A549 (cell line): ENCODE results near the gene FLVCR2. TPM values are rescaled to one million over a fixed set of nuclear protein-coding genes. Genes with fewer than 3 reads are reported as not detected.

ENCODE experiments used
- ATAC-seq, 2 experiments: fragments of 200-7000 bp in 1 of 2; fragments of >200 bp in 1 of 2; cut with Nextera tagmentation in 1 of 2; cut with Tn5 transposase in 1 of 2; 3 replicates each; pipeline versions ENCODE4 v1.8.0 to v1.9.1; 2018 to 2020; ENCODE audit warnings: mild to moderate bottlenecking in 1 of 2, moderate library complexity in 1 of 2
- CTCF ChIA-PET: fragments of 300-600 bp; sonication (Branson Sonifier 250); formaldehyde crosslinking; extraction: SDS; loops from one replicate; lab custom pipeline; 2021; ENCODE audit warnings: antibody characterized with exemption, inconsistent platforms; lab: Yijun Ruan, JAX
- POLR2A ChIA-PET: fragments of 350-600 bp; formaldehyde crosslinking; extraction: SDS; loops from one replicate; lab custom pipeline; 2021; ENCODE audit warnings: antibody characterized with exemption, inconsistent platforms; lab: Yijun Ruan, JAX
- DNase-seq, 2 experiments: peaks; one replicate each; pipeline versions ENCODE4 v3.0.0 to v3.0.0-alpha.2; 2011 to 2016; ENCODE audit warnings: low read depth in 1 of 2, low spot score in 1 of 2
- FAIRE-seq: peaks from 2 replicates; lab custom pipeline; 2011; peaks lifted over from hg19 to GRCh38; lab: Jason Lieb, UNC
- H3K27ac ChIP-seq, 2 experiments: fragments of >200 bp; sonication (Bioruptor Twin); formaldehyde crosslinking; 3 replicates each; pipeline ENCODE4 v1.5.1; 2016 to 2017
- H3K4me1 ChIP-seq: fragments of >200 bp; sonication (Bioruptor Twin); formaldehyde crosslinking; 3 replicates; pipeline ENCODE4 v1.6.1; 2016
- H3K4me2 ChIP-seq: fragments of >200 bp; sonication (Bioruptor Twin); formaldehyde crosslinking; 3 replicates; pipeline ENCODE4 v1.6.1; 2016
- H3K4me3 ChIP-seq: fragments of >200 bp; sonication (Bioruptor Twin); formaldehyde crosslinking; 3 replicates; pipeline ENCODE4 v1.5.1; 2016
- H3K9me3 ChIP-seq: fragments of >200 bp; sonication (Bioruptor Twin); formaldehyde crosslinking; 3 replicates; pipeline ENCODE4 v1.6.1; 2016
- BCL3 ChIP-seq: fragments of >200 bp; sonication (Bioruptor Twin); formaldehyde crosslinking; IDR thresholded peaks from 3 replicates; pipeline ENCODE4 v1.6.1; 2016
- CHD4 ChIP-seq: fragments of 200-600 bp; sonication (generic); IDR thresholded peaks from 2 replicates; pipeline ENCODE4 v1.6.1; 2016; ENCODE audit warnings: antibody characterized with exemption, mild to moderate bottlenecking, borderline replicate concordance
- E2F6 ChIP-seq: IDR thresholded peaks from 2 replicates; pipeline ENCODE4 v1.6.1; 2012; ENCODE audit warnings: low read depth, borderline replicate concordance
- EHMT2 ChIP-seq: fragments of 200-600 bp; sonication (generic); IDR thresholded peaks from 2 replicates; pipeline ENCODE4 v1.6.1; 2016; ENCODE audit warnings: antibody characterized with exemption, low read depth, mild to moderate bottlenecking, moderate library complexity
- ESRRA ChIP-seq: fragments of 150-350 bp; IDR thresholded peaks from 2 replicates; pipeline ENCODE4 v1.6.1; 2014; ENCODE audit warnings: mild to moderate bottlenecking, low read length, borderline replicate concordance
- FOSB ChIP-seq: fragments of 250-450 bp; sonication (Bioruptor Pico); IDR thresholded peaks from 2 replicates; pipeline ENCODE4 v1.5.0; 2020; ENCODE audit warnings: mild to moderate bottlenecking, moderate library complexity
- HES2 ChIP-seq: fragments of >200 bp; sonication (Bioruptor Twin); formaldehyde crosslinking; IDR thresholded peaks from 2 replicates; pipeline ENCODE4 v1.6.1; 2016
- HEYL ChIP-seq: fragments of 250-450 bp; sonication (Bioruptor Pico); IDR thresholded peaks from 2 replicates; pipeline ENCODE4 v1.8.0; 2021; ENCODE audit warnings: mild to moderate bottlenecking, moderate library complexity
- HOXB5 ChIP-seq: fragments of 250-450 bp; sonication (Bioruptor Pico); IDR thresholded peaks from 2 replicates; pipeline ENCODE4 v1.5.0; 2020; ENCODE audit warnings: mild to moderate bottlenecking, moderate library complexity
- JUN ChIP-seq, 2 experiments: fragments of >200 bp; sonication (Bioruptor Twin); formaldehyde crosslinking; IDR thresholded peaks; 2 replicates in 1 of 2; 3 replicates in 1 of 2; pipeline ENCODE4 v1.6.1; 2016 to 2017
- JUNB ChIP-seq: fragments of >200 bp; sonication (Bioruptor Twin); formaldehyde crosslinking; IDR thresholded peaks from 2 replicates; pipeline ENCODE4 v1.6.1; 2016
- KDM5A ChIP-seq: fragments of 200-600 bp; sonication (generic); IDR thresholded peaks from 2 replicates; pipeline ENCODE4 v1.6.1; 2016; ENCODE audit warnings: antibody characterized with exemption, mild to moderate bottlenecking
- MAFK ChIP-seq: fragments of 450-650 bp; IDR thresholded peaks from 2 replicates; pipeline ENCODE4 v1.6.1; 2014; ENCODE audit not compliant: partially characterized antibody
- NFE2L2 ChIP-seq: fragments of 150-350 bp; conservative IDR thresholded peaks from 2 replicates; pipeline ENCODE4 v1.6.1; 2014; ENCODE audit warnings: low read length
- PHF8 ChIP-seq: fragments of 200-600 bp; sonication (generic); IDR thresholded peaks from 2 replicates; pipeline ENCODE4 v1.6.1; 2016; ENCODE audit warnings: low read depth, mild to moderate bottlenecking, antibody characterized with exemption, moderate library complexity, borderline replicate concordance
- POLR2A ChIP-seq: IDR thresholded peaks from 2 replicates; pipeline ENCODE4 v1.6.1; 2012; ENCODE audit warnings: mild to moderate bottlenecking, low read length
- RNF2 ChIP-seq: fragments of 200-600 bp; sonication (generic); IDR thresholded peaks from 2 replicates; pipeline ENCODE4 v1.6.1; 2016; ENCODE audit warnings: low read depth, mild to moderate bottlenecking, antibody characterized with exemption, moderate library complexity, borderline replicate concordance
- SREBF2 ChIP-seq: fragments of 450-650 bp; IDR thresholded peaks from 2 replicates; pipeline ENCODE4 v1.6.1; 2014; ENCODE audit warnings: mild to moderate bottlenecking, moderate library complexity
- ZC3H11A ChIP-seq: fragments of 450-650 bp; IDR thresholded peaks from 2 replicates; pipeline ENCODE4 v1.6.1; 2014; ENCODE audit warnings: antibody characterized with exemption, mild to moderate bottlenecking
- ZFP36 ChIP-seq: fragments of 450-650 bp; IDR thresholded peaks from 2 replicates; pipeline ENCODE4 v1.6.1; 2014; ENCODE audit warnings: borderline replicate concordance; ENCODE audit not compliant: partially characterized antibody
- ZNF302 ChIP-seq: fragments of 250-450 bp; sonication (Bioruptor Pico); IDR thresholded peaks from 2 replicates; pipeline ENCODE4 v1.9.0; 2021; ENCODE audit warnings: inconsistent platforms, mild to moderate bottlenecking, moderate library complexity
- WGBS: methylation state at CpG from one replicate; pipeline ENCODE4 v1.1.6; 2017; ENCODE audit errors: missing lambda C conversion rate; 5-methylcytosine and 5-hydroxymethylcytosine counted together
- polyA plus RNA-seq, 4 experiments: library from polyadenylated mRNA; depleted of rRNA in 3 of 4; stranded (reverse); fragments of >200 nt; fragmentation: RNase III in 1 of 4; extraction: RNeasy Plus Mini Kit Qiagen cat#74134 plus additional on column Dnase treatment in 1 of 4; gene quantifications; 2 replicates in 3 of 4; 3 replicates in 1 of 4; pipeline ENCODE4 v1.2.3, GENCODE V29; 2011 to 2017

The FLVCR2 gene
- polyA plus RNA-seq, 2 of the 4 experiments (the other 2 are of a cell fraction): 3.8 to 3.9 TPM

DNA sequence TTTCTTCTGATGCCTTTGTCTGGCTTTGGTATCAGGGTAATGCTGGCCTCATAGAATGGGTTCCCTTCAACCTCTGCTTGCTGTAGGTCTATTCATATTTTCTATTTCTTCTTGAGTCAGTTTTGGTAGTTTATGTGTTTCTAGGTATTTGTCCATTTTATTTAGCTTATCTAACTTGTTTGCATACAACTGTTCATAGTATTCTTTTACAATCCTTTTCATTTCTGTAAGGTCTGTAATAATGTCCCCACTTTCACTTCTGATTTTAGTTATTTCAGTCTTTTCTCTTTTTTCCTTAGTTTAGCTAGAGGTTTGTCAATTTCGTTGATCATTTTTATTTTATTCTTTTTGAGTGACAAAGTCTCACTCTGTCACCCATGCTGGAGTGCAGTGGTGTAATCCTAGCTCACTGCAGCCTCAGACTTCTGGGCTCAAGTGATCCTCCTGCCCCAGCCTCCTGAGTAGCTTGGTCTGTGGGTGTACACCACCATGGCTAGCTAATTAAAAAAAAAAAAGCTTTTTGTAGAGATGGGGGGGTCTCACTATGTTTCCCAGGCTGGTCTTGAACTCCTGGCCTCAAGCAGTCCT, 94.3 kb downstream of the FLVCR2 start:
- POLR2A ChIA-PET: no interaction called here
- no peak overlapping the region for H3K27ac ChIP-seq
- FAIRE-seq (no peak), DNase-seq (no peak), ATAC-seq (no peak)
- no peak overlapping the region for H3K4me3 ChIP-seq
- no peak overlapping the region for H3K4me2 ChIP-seq
- no peak for TF ChIP-seq NFE2L2
- no peak for TF ChIP-seq HEYL
- TF ChIP-seq POLR2A: no peak
- no peak for TF ChIP-seq RNF2
- TF ChIP-seq JUNB: no peak
- no peak for TF ChIP-seq JUN (IDR thresholded peaks at IDR 0.05)
- TF ChIP-seq MAFK: no peak
- no peak for TF ChIP-seq CHD4
- no peak for TF ChIP-seq FOSB (CRISPR knock-in tag)
- TF ChIP-seq ZFP36: no peak
- no peak for TF ChIP-seq PHF8
- TF ChIP-seq E2F6: no peak
- no peaks in the 10 kb centered on the region for H3K9me3 ChIP-seq
- no peaks in the 10 kb centered on the region for H3K4me1 ChIP-seq
- CTCF ChIA-PET: interaction anchor here (1.2 to 1.9 kb wide), 4 partner anchors 10 to 308 kb away, joined by 3 to 7 read pairs (median 4); no protein-coding TSS in a partner anchor
- WGBS: 63% methylated on average over 1 of the region's 1 CpG

- Histone ChIP-seq H3K27ac (no peak overlapping the region), H3K4me1 (no peaks in the 10 kb centered on the region), H3K4me2 (no peak overlapping the region)
- no peak for DNase-seq
- FAIRE-seq: no peak
- CTCF ChIA-PET: interaction anchor here (0.6 to 1.9 kb wide), 5 partner anchors 9 to 234 kb away, joined by 3 to 7 read pairs (median 4); partner anchors contain the start of gene TTLL5
- 91% methylated on average over 4 of the region's 4 CpGs for WGBS
- TF ChIP-seq HOXB5 (CRISPR knock-in tag) (no peak), ZNF302 (no peak), SREBF2 (no peak), KDM5A (no peak), NFE2L2 (no peak), ZC3H11A (no peak)
- TF ChIP-seq, all 56 proteins: peak for 0
- POLR2A ChIA-PET: no interaction called here
- Histone ChIP-seq H3K4me3 (no peak overlapping the region), H3K9me3 (no peaks in the 10 kb centered on the region)
- ATAC-seq: no peak
These were observed 95.1 kb downstream of the FLVCR2 start for GRCh38 chr14:75673345-75674035.

- ChIA-PET POLR2A (interaction anchor here (1.1 kb wide), 1 partner anchor 15 kb away, joined by 3 read pairs; the partner anchor contains the start of genes ERG28 and TTLL5), CTCF (interaction anchor here (0.8 to 1.4 kb wide), 2 partner anchors 8 to 231 kb away, joined by 3 read pairs; no protein-coding TSS in a partner anchor)
- Histone ChIP-seq H3K9me3 (no peaks in the 10 kb centered on the region), H3K4me3 (no peak overlapping the region), H3K4me1 (no peaks in the 10 kb centered on the region), H3K4me2 (no peak overlapping the region), H3K27ac (no peak overlapping the region)
- 78% methylated on average over 2 of the region's 2 CpGs for WGBS
- ATAC-seq: peak in 1 of 2 experiments; percentile 43; a peak in 3 of 6 replicates
- TF ChIP-seq JUNB (no peak), HES2 (no peak), BCL3 (no peak), ESRRA (no peak), POLR2A (no peak), MAFK (no peak), EHMT2 (no peak)
- FAIRE-seq: no peak
- DNase-seq: no peak
These were observed 97.0 kb downstream of the FLVCR2 start for GRCh38 chr14:75675265-75675960.
